Measurements from ENCODE around the gene PROB1.

DNA sequence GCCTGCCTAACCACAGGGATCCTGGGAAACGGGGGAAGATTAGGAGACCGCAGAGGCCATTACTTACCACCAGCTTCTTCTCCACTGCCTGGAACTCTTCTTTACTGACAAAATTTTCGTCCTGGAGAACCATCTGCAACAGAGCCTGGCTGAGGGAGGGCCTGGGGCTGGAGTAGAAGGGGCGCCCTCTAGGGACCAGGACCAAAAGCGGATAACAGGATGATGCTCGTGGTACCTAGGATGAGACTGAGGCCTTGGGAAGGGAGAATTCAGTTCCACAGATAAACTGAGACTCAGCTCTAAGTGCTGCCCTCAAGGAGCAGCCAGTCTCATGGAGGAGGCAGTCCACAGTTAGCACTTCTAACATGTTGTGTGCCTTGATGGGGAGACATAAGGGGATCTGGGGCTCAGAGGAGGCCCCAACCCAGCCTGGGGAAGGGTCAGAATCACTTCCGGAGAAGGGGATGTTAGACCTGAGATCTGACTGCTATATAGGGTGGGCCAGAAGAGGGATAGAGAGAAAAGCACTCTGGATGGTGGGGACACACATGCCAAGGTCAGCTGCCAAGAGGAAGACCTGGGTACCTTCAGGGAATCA, 7.8 kb upstream of the PROB1 start:
- TF ChIP-seq, protein P1, sequence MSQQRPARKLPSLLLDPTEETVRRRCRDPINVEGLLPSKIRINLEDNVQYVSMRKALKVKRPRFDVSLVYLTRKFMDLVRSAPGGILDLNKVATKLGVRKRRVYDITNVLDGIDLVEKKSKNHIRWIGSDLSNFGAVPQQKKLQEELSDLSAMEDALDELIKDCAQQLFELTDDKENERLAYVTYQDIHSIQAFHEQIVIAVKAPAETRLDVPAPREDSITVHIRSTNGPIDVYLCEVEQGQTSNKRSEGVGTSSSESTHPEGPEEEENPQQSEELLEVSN (IDR thresholded peaks at IDR 0.05; ENCODE audit: borderline replicate concordance in 1 of 2, extremely low read depth in 1 of 2, insufficient read depth in 1 of 2, insufficient read length in 1 of 2, low read depth in 1 of 2, low read length in 1 of 2, poor library complexity in 1 of 2, severe bottlenecking in 1 of 2), result no peak
- TF ChIP-seq TBL1XR1 (IDR thresholded peaks at IDR 0.05; ENCODE audit: low read length in 2 of 2), result no peak
- TF ChIP-seq ZNF518B (CRISPR knock-in tag; IDR thresholded peaks at IDR 0.05), result no peak
- TF ChIP-seq ZNF133 (CRISPR knock-in tag; IDR thresholded peaks at IDR 0.05), result no peak
- no peak for TF ChIP-seq ATF7 (IDR thresholded peaks at IDR 0.05)
- no peak for TF ChIP-seq NBN (IDR thresholded peaks at IDR 0.05; ENCODE audit: low read depth)
- peak in 1 of 2 experiments; percentile 31; a peak in 2 of 4 replicates for TF ChIP-seq RAD21 (CRISPR knock-in tag; conservative IDR thresholded peaks at IDR 0.05 in 1 of 2, IDR thresholded peaks at IDR 0.05 in 1 of 2)
- no peak for TF ChIP-seq ZFP1 (CRISPR knock-in tag; IDR thresholded peaks at IDR 0.05)
- TF ChIP-seq CAMTA2 (CRISPR knock-in tag; conservative IDR thresholded peaks at IDR 0.05), result no peak
- no peak for TF ChIP-seq SRSF9 (IDR thresholded peaks at IDR 0.05; ENCODE audit: borderline replicate concordance, low read depth, low read length)
- no peak for TF ChIP-seq MNT (conservative IDR thresholded peaks at IDR 0.05)
- no peak for TF ChIP-seq MAX (CRISPR knock-in tag; IDR thresholded peaks at IDR 0.05)
- TF ChIP-seq FOXA1 (IDR thresholded peaks at IDR 0.05; ENCODE audit: borderline replicate concordance), result no peak
- no peak for TF ChIP-seq SNAPC5 (CRISPR knock-in tag; IDR thresholded peaks at IDR 0.05)
